OCI-LY7 (cell line): Measurements from ENCODE around the gene SPAG16. TPM values are rescaled to one million over a fixed set of nuclear protein-coding genes. Genes with fewer than 3 reads are reported as not detected.

ENCODE experiments used
- BruUV-seq: library from RNA; stranded (reverse); fragments of 400-500 nt; replicated peaks from 2 replicates; lab custom pipeline; 2021; lab: Mats Ljungman, UMichigan
- CTCF ChIA-PET: fragments of 300-600 bp; sonication (Branson Sonifier 250); formaldehyde crosslinking; loops from one replicate; lab custom pipeline; 2022; ENCODE audit warnings: antibody characterized with exemption; ENCODE audit not compliant: unreplicated experiment; lab: Charles Lee
- POLR2A ChIA-PET: fragments of 300-600 bp; sonication (Branson Sonifier 250); formaldehyde crosslinking; loops from one replicate; lab custom pipeline; 2022; ENCODE audit warnings: antibody characterized with exemption; lab: Charles Lee
- DNase-seq: peaks from one replicate; pipeline ENCODE4 v3.0.0-alpha.2; 2015; ENCODE audit warnings: low spot score
- H2AFZ ChIP-seq: fragments of 200-600 bp; sonication (generic), shearing (Covaris generic); 2 replicates; pipeline ENCODE4 v1.6.1; 2014; ENCODE audit warnings: mild to moderate bottlenecking, antibody characterized with exemption, low read length, moderate library complexity
- H3K27ac ChIP-seq: fragments of 200-600 bp; sonication (generic); 2 replicates; pipeline ENCODE4 v1.5.1; 2014; ENCODE audit warnings: mixed run types, low read depth, mild to moderate bottlenecking, moderate library complexity, low read length, inconsistent platforms; ENCODE audit not compliant: poor library complexity, severe bottlenecking
- H3K36me3 ChIP-seq: fragments of 200-600 bp; sonication (generic); 2 replicates; pipeline ENCODE4 v1.6.1; 2014; ENCODE audit warnings: mild to moderate bottlenecking, antibody characterized with exemption, low read length, moderate library complexity, mixed read lengths; ENCODE audit not compliant: insufficient read depth
- H3K4me1 ChIP-seq: fragments of 200-600 bp; sonication (generic); 2 replicates; pipeline ENCODE4 v1.5.1; 2014; ENCODE audit warnings: mild to moderate bottlenecking, low read length; ENCODE audit not compliant: insufficient read depth, poor library complexity, severe bottlenecking
- H3K4me2 ChIP-seq: fragments of 200-600 bp; sonication (generic); 2 replicates; pipeline ENCODE4 v1.6.1; 2014; ENCODE audit warnings: mild to moderate bottlenecking, low read length
- H3K4me3 ChIP-seq: fragments of 200-600 bp; sonication (generic); 2 replicates; pipeline ENCODE4 v1.5.1; 2014; ENCODE audit warnings: mild to moderate bottlenecking, low read depth, low read length; ENCODE audit not compliant: poor library complexity, severe bottlenecking
- H3K79me2 ChIP-seq: fragments of 200-600 bp; sonication (generic); 2 replicates; pipeline ENCODE4 v1.6.1; 2016; ENCODE audit warnings: low read depth, mild to moderate bottlenecking, low read length, moderate library complexity, mixed read lengths; ENCODE audit not compliant: insufficient read depth
- H3K9me2 ChIP-seq: fragments of 200-600 bp; sonication (generic); 2 replicates; pipeline ENCODE4 v1.6.1; 2016; ENCODE audit warnings: mild to moderate bottlenecking, low read length, mixed read lengths; ENCODE audit not compliant: insufficient read depth
- H3K9me3 ChIP-seq: fragments of 200-600 bp; sonication (generic); 2 replicates; pipeline ENCODE4 v1.6.1; 2014; ENCODE audit warnings: mild to moderate bottlenecking, mixed run types, low read length, mixed read lengths
- H4K20me1 ChIP-seq: fragments of 200-600 bp; sonication (generic); 2 replicates; pipeline ENCODE4 v1.6.1; 2014; ENCODE audit warnings: mild to moderate bottlenecking, antibody characterized with exemption, low read length, moderate library complexity, mixed read lengths; ENCODE audit not compliant: insufficient read depth
- EZH2phosphoT487 ChIP-seq: fragments of 200-600 bp; sonication (generic); IDR thresholded peaks from 2 replicates; pipeline ENCODE4 v1.6.1; 2018; ENCODE audit warnings: low read depth, borderline replicate concordance, mild to moderate bottlenecking, mixed run types, antibody characterized with exemption, low read length, moderate library complexity, mixed read lengths
- intact Hi-C: fragments of 100-400 bp; cut with micrococcal nuclease; formaldehyde crosslinking; loops from one replicate; pipeline ENCODE4 v1.10.0; 2022; ENCODE audit not compliant: unreplicated experiment
- total RNA-seq, 2 experiments: library from RNA; depleted of rRNA in 1 of 2; stranded (reverse); fragments of >200 nt in 1 of 2; shearing (Covaris generic) in 1 of 2; gene quantifications; 2 replicates each; pipeline ENCODE4 v1.2.3, GENCODE V29; 2014 to 2022
- TF ChIP-seq, protein P1 (sequence below): fragments of 200-600 bp; sonication (generic); conservative IDR thresholded peaks from 2 replicates; pipeline ENCODE4 v1.5.1; 2014; ENCODE audit warnings: mild to moderate bottlenecking, antibody characterized with exemption, low read length, moderate library complexity, mixed read lengths

The SPAG16 gene
- total RNA-seq, 2 experiments from 2014 or later = 22.1 to 24.2 TPM

DNA sequence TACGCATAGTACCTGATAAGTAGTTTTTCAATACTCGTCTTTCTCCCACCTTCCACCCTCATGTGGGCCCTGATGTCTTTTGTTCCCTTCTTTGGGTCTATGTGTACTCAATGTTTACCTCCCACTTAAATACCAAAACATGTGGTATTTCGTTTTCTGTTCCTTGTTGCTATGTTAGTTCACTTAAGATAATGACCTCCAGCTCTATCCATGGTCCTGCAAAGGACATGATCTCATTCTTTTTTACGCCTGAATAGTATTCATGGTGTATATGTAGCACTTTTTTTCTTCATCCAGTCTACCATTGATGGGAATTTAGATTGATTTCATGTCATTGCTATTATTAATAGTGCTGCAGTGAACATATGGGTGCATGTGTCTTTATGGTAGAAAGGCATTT is 816.2 kb downstream of the SPAG16 start:
- POLR2A ChIA-PET = interaction anchor here (0.5 kb wide), 1 partner anchor 205 kb away, joined by 3 read pairs; no protein-coding TSS in a partner anchor
- no peak for TF ChIP-seq EZH2phosphoT487
- TF ChIP-seq, protein P1, sequence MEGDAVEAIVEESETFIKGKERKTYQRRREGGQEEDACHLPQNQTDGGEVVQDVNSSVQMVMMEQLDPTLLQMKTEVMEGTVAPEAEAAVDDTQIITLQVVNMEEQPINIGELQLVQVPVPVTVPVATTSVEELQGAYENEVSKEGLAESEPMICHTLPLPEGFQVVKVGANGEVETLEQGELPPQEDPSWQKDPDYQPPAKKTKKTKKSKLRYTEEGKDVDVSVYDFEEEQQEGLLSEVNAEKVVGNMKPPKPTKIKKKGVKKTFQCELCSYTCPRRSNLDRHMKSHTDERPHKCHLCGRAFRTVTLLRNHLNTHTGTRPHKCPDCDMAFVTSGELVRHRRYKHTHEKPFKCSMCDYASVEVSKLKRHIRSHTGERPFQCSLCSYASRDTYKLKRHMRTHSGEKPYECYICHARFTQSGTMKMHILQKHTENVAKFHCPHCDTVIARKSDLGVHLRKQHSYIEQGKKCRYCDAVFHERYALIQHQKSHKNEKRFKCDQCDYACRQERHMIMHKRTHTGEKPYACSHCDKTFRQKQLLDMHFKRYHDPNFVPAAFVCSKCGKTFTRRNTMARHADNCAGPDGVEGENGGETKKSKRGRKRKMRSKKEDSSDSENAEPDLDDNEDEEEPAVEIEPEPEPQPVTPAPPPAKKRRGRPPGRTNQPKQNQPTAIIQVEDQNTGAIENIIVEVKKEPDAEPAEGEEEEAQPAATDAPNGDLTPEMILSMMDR = no peak

DNA sequence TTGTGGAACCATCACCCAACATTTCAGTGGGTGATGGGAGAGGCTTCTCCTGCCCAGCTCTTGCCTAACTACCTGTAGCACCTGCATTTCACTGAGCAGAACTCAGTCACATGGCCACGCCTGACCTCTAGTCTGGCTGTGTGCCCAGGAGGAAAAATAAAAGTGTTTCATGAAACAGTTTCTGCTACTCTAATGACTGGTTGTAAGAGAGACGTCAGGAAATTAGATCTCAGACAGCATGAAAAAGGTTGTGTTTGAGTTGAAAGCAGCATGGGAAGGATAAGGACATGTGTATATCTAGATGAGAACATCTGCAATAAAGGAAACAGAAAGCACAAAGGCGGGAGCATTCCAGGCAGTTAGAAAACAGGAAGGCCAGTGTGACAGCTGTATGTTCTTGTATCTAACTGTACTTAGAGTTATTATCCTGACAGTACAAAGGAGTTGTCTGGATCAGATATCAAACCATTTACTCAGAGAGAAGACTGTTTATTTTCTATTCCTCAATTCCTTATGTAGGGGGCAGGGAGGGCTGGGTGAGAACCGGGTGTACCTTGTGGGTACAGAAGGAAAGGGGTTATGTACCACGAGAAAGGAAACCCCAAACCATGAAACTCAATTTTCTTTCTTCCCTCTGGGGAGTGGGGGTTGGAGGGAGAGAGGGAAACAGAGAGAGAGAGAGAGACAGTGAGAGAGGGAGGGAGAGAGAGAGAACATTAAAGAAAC is 819.2 kb downstream of the SPAG16 start:
- H3K4me2 ChIP-seq = no peak overlapping the region
- H3K9me2 ChIP-seq = no peaks in the 10 kb centered on the region
- intact Hi-C loops = no loop called here
- ChIA-PET CTCF (no interaction called here), POLR2A (interaction anchor here (0.9 kb wide), 1 partner anchor 12 kb away, joined by 3 read pairs; no protein-coding TSS in a partner anchor)
- no peaks in the 10 kb centered on the region for H3K79me2 ChIP-seq
- H3K4me1 ChIP-seq = no peaks in the 10 kb centered on the region
- no peak for DNase-seq
- H2AFZ ChIP-seq = no peak overlapping the region
- no peaks in the 10 kb centered on the region for H3K9me3 ChIP-seq
- H3K4me3 ChIP-seq = no peak overlapping the region
- no peaks in the 10 kb centered on the region for H4K20me1 ChIP-seq
- no peaks in the 10 kb centered on the region for H3K36me3 ChIP-seq
- TF ChIP-seq, protein P1 = no peak
- TF ChIP-seq EZH2phosphoT487 = no peak
- H3K27ac ChIP-seq = no peak overlapping the region
- BruUV-seq = no TSS peak

More for the DNA sequence above, 816.2 kb downstream of the SPAG16 start:
- no peak for DNase-seq
- H3K36me3 ChIP-seq = no peaks in the 10 kb centered on the region
- no peak overlapping the region for H3K27ac ChIP-seq
- no TSS peak for BruUV-seq
- H3K9me3 ChIP-seq = no peaks in the 10 kb centered on the region
- H3K4me1 ChIP-seq = no peaks in the 10 kb centered on the region
- H4K20me1 ChIP-seq = no peaks in the 10 kb centered on the region
- no peaks in the 10 kb centered on the region for H3K79me2 ChIP-seq
- intact Hi-C loops = no loop called here
- no peak overlapping the region for H3K4me3 ChIP-seq
- CTCF ChIA-PET = no interaction called here
- H3K9me2 ChIP-seq = no peaks in the 10 kb centered on the region
- H3K4me2 ChIP-seq = no peak overlapping the region
- no peak overlapping the region for H2AFZ ChIP-seq

DNA sequence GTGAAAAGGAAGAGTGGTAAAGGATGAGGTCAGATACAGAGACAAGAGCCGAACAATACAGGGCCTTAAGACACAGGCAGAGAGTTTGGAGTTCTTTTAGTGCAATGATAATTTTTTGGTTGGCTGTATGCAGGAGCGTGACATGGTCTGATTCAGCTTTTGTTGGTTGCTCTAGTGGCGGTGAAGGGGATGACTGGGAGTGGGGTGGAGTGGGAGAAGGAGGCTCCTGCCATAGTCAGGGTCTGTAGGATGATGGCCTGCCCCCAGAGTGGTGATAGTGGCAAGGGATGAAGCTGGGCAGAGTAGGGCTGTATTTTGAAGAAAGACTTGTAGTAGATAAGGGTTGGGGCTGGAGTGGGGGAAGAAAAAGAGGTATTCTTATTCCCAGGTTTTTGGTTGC is 820.0 kb downstream of the SPAG16 start:
- Histone ChIP-seq H3K4me1 (no peaks in the 10 kb centered on the region), H3K79me2 (no peaks in the 10 kb centered on the region), H2AFZ (no peak overlapping the region), H3K9me2 (no peaks in the 10 kb centered on the region), H3K27ac (no peak overlapping the region), H3K36me3 (no peaks in the 10 kb centered on the region), H3K4me3 (no peak overlapping the region), H4K20me1 (no peaks in the 10 kb centered on the region), H3K9me3 (no peaks in the 10 kb centered on the region), H3K4me2 (no peak overlapping the region)
- intact Hi-C loops = no loop called here
- CTCF ChIA-PET = no interaction called here
- POLR2A ChIA-PET = interaction anchor here (0.5 to 0.9 kb wide), 2 partner anchors 11 to 24 kb away, joined by 3 read pairs; no protein-coding TSS in a partner anchor
- no peak for DNase-seq
- no peak for TF ChIP-seq EZH2phosphoT487
- TF ChIP-seq, protein P1 = no peak
- no TSS peak for BruUV-seq
